SK-N-SH treated with all-trans-retinoic acid at 6 μM for 48 hours (cell line): ENCODE data around the gene HELZ.

Source experiments
- ARNTL ChIP-seq: fragments of 450-650 bp; formaldehyde crosslinking; IDR thresholded peaks from 2 replicates; pipeline ENCODE4 v1.5.0; 2020; ENCODE audit warnings: low read depth, mild to moderate bottlenecking, moderate library complexity, borderline replicate concordance
- BACH2 ChIP-seq: fragments of 250-450 bp; sonication (Bioruptor Pico); IDR thresholded peaks from 2 replicates; pipeline ENCODE4 v1.9.0; 2021; ENCODE audit warnings: mild to moderate bottlenecking, borderline replicate concordance
- CREB5 ChIP-seq: fragments of 250-450 bp; sonication (Bioruptor Pico); IDR thresholded peaks from 2 replicates; pipeline ENCODE4 v1.5.1; 2020; ENCODE audit warnings: low read depth, mild to moderate bottlenecking, moderate library complexity
- GLIS3 ChIP-seq: fragments of 250-450 bp; sonication (Bioruptor Pico); IDR thresholded peaks from 2 replicates; pipeline ENCODE4 v1.5.0; 2020; ENCODE audit warnings: mild to moderate bottlenecking, moderate library complexity
- PATZ1 ChIP-seq: fragments of 250-450 bp; sonication (Bioruptor Pico); IDR thresholded peaks from 2 replicates; pipeline ENCODE4 v1.8.0; 2020; ENCODE audit warnings: mild to moderate bottlenecking, moderate library complexity, borderline replicate concordance
- RARB ChIP-seq: fragments of 250-450 bp; sonication (Bioruptor Pico); IDR thresholded peaks from 2 replicates; pipeline ENCODE4 v1.8.0; 2021; ENCODE audit warnings: mild to moderate bottlenecking, moderate library complexity
- SNAI2 ChIP-seq: fragments of 250-450 bp; sonication (Bioruptor Pico); IDR thresholded peaks from 2 replicates; pipeline ENCODE4 v1.5.0; 2020; ENCODE audit warnings: mild to moderate bottlenecking, moderate library complexity
- TCF4 ChIP-seq: fragments of 250-450 bp; sonication (Bioruptor Pico); IDR thresholded peaks from 2 replicates; pipeline ENCODE4 v1.8.0; 2021; ENCODE audit warnings: mild to moderate bottlenecking, moderate library complexity, borderline replicate concordance
- ZFP30 ChIP-seq: fragments of 450-650 bp; formaldehyde crosslinking; IDR thresholded peaks from 2 replicates; pipeline ENCODE4 v1.5.0; 2022; ENCODE audit warnings: mild to moderate bottlenecking, moderate library complexity
- ZNF565 ChIP-seq: fragments of 450-650 bp; formaldehyde crosslinking; conservative IDR thresholded peaks from 2 replicates; pipeline ENCODE4 v1.5.0; 2020; ENCODE audit warnings: low read depth, mild to moderate bottlenecking, moderate library complexity

- TF ChIP-seq RARB (CRISPR knock-in tag) (no peak), CREB5 (CRISPR knock-in tag) (no peak), ZFP30 (CRISPR knock-in tag) (no peak), PATZ1 (CRISPR knock-in tag) (no peak), ARNTL (CRISPR knock-in tag) (no peak), SNAI2 (no peak), BACH2 (CRISPR knock-in tag) (no peak), GLIS3 (CRISPR knock-in tag) (no peak), TCF4 (CRISPR knock-in tag) (no peak), ZNF565 (CRISPR knock-in tag) (no peak)
Observed at GRCh38 chr17:67130768-67131167, 114.2 kb downstream of the HELZ start.
